GM21825 (cell line): ENCODE data around the gene EIF4E1B.
"Not testable (repeated sequence)": the region's sequence is repeated elsewhere in the genome, so short reads cannot be mapped to it uniquely, and the experiment has no call there.

Experiments
- ATAC-seq: cut with Tn5 transposase; IDR thresholded peaks from one replicate; pipeline ENCODE4 v1.9.1; 2021; ENCODE audit warnings: mild to moderate bottlenecking, moderate library complexity; ENCODE audit not compliant: unreplicated experiment

Gene EIF4E1B, protein sequence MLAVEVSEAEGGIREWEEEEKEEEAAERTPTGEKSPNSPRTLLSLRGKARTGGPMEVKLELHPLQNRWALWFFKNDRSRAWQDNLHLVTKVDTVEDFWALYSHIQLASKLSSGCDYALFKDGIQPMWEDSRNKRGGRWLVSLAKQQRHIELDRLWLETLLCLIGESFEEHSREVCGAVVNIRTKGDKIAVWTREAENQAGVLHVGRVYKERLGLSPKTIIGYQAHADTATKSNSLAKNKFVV

DNA sequence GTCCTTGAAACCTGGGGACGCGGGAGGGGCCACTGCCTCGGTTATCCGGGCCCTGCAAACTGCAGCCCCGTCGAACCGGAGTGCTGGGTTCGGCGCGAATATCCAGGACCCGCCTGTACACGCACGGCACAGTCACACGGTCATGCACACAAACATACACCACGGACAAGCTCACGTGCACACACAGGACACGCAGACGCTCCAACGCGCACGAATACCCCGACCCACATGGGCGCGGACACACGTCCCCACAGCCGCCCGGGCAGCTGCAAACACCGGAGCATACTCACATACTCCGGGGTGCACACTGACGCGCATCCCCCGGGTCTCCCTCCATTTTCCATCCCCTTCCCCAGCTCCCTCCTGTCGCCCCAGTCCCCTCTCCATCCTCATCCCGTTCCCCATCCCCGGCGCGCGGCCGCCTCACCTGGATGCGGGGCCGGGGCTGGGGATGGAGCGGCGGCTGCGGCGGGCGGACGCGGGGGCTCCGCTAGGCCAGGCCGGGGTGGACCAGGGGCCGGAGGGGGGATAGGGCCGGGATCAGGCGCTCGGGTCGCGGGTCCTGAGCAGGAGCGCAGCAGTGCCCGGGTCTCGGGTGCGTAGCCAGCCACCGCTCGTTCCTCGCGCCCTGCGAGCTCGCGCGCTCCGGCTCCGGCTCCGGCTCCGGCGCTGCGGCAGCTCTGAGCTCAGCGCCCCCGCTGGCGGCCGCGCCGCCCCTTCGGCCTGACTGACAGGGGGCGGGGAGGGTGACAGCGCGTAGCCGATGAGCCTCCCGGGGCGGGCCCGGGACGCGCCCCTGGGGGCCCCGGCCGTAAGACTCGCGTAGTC lies at the start of gene EIF4E1B, which contains the start of gene SNCB:
EIF4E1B (plus strand) TSS at position 823 of the 828 bp plus-strand sequence. CDS start 12,113 bp downstream, outside the sequence.
SNCB (minus strand) TSS at position 682 of the 828 bp plus-strand sequence. CDS start 880 bp downstream, outside the sequence.
- ATAC-seq = peak; percentile 58

GRCh38 chr5:176581361-176581760 lies 49.1 kb upstream of the EIF4E1B start:
- no peak for ATAC-seq

DNA sequence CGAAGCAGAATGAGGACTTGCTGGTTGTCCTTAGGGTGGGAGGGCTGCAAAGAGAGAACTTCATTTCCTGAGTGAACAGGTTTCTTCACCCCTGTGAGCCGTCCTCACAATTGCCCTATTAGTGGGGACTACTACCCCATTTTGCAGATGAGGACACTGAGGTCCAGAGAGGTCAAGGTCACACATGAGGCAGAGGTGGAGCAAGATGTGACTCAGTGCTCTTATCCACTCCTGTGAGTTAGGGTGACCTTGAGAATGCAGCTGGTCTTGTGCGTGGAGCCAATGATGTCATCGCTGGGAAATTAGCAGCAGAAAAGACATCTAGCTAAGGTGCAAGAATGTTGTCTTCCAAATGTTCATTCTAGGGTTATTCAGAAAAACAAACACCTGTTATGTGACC lies 47.4 kb upstream of the EIF4E1B start:
- ATAC-seq = no peak

- no peak for ATAC-seq
These were observed 43.1 kb upstream of the EIF4E1B start for GRCh38 chr5:176587398-176587797.

- no peak for ATAC-seq
These were observed 42.2 kb upstream of the EIF4E1B start for GRCh38 chr5:176588297-176588696.

DNA sequence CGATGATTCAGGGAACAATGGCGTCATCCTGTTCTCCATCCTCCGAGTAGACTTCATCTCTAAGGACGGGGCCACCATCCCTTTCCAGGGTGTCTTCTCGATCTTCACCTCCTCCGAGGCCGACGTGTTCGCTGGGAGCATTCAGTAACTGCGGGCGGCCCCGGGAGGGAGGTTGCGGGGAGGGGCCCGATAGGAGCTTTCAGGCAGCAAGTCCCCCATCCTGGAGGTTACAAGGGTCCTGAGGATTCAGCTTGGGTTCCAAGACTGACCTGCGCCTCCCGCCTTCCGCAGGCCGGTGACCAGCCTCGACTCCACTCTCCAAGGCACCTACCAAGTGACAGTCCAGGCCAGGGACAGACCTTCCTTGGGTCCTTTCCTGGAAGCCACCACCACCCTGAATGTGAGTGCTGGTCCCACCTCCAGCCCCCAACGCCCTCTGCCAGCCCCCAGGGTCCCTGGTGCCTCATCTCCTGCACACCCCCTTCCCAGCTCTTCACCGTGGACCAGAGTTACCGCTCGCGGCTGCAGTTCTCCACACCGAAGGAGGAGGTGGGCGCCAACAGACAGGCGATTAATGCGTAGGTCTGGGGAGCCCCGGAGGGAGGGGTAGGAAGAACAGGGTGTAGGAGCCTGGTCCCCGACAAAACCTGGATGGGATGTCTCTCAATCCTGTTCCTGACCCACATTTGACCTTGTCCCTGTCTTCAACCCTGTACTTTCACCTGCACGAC lies 41.3 kb upstream of the EIF4E1B start:
- no peak for ATAC-seq

DNA sequence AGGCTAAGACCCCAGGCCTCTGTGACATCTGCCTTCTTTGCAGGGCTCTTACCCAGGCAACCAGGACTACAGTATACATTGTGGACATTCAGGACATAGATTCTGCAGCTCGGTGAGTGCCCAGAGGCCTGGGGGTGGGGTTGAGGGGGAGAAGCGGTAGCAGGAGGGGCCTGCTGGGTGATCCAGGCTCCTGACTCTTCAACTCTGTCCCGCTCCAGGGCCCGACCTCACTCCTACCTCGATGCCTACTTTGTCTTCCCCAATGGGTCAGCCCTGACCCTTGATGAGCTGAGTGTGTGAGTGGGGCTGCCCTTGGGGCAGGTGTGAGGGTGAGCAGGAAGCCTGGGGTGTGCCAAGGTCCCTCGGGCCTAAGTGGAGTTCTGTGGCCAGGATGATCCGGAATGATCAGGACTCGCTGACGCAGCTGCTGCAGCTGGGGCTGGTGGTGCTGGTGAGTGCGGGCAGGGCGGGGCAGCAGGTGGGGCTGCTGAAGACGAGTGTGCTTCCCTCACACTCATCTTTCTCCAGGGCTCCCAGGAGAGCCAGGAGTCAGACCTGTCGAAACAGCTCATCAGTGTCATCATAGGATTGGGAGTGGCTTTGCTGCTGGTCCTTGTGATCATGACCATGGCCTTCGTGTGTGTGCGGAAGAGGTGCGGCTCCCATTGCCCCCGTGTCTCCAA lies 40.3 kb upstream of the EIF4E1B start:
- ATAC-seq = no peak

DNA sequence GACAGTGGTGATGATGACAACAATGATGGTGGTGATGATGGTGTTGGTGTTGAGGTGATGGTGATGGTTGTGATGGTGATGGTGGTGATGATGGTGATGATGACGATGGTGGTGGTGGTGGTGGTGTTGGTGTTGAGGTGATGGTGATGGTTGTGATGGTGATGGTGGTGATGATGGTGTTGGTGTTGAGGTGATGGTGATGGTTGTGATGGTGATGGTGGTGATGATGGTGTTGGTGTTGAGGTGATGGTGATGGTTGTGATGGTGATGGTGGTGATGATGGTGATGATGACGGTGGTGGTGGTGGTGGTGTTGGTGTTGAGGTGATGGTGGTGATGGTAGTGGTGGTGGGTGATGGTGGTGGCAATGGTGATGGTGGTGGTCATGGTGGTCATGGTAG lies 38.8 kb upstream of the EIF4E1B start:
- ATAC-seq = not testable (repeated sequence)

DNA sequence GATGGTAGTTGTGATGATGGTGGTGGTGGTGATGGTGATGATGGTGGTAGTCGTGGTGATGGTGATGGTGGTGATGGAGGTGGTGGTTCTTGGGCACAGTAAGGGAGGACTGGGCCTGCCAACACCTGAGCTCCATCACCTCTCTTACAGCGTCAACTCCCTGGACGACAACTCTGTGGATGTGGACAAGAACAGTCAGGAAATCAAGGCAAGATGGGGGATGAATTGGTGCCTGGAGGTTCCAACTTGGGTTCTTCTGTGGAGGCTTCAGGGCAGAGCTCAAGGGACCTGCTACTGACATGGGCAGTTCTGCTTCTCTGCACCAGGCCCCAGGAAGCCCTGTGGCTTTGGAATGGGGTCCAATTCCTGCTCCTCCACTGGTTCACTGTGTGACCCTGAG lies 37.9 kb upstream of the EIF4E1B start:
- ATAC-seq = no peak

GRCh38 chr5:176593273-176593869 lies 37.1 kb upstream of the EIF4E1B start:
- ATAC-seq = no peak

DNA sequence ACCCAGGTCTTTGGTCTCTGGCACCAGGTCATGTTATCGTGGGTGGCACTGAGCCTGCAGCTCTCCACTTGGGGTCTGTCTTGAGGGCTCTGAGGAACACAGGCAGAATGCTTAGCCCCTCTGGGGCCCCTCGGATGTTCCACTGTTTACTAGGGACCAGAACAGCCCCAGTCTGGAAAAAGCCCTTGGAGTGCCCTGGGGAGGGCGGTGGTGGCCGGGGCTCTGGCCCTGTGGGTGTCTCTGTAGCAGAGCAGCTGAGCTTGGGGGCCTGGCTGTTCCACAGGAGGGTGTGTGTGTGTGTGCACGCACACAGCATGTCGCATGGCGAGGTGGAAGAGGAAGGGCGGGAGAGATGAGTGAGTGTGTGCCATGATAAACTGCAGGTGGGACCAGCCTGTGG lies 35.9 kb upstream of the EIF4E1B start:
- no peak for ATAC-seq

DNA sequence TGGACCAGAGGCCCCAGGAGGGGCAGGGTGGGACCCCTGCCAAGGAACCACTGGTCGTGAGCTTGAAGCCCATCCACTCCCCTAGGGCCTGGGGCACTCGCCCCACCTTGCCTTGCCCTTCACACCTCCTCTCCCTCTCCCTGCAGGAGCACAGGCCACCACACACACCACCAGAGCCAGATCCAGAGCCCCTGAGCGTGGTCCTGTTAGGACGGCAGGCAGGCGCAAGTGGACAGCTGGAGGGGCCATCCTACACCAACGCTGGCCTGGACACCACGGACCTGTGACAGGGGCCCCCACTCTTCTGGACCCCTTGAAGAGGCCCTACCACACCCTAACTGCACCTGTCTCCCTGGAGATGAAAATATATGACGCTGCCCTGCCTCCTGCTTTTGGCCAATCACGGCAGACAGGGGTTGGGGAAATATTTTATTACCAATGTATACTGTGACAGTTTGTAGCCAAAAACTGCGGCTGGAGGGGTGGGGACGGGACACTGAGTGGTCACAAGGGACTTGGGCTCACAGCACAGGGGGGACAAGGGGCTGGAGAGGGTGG lies 35.0 kb upstream of the EIF4E1B start:
- ATAC-seq = no peak

DNA sequence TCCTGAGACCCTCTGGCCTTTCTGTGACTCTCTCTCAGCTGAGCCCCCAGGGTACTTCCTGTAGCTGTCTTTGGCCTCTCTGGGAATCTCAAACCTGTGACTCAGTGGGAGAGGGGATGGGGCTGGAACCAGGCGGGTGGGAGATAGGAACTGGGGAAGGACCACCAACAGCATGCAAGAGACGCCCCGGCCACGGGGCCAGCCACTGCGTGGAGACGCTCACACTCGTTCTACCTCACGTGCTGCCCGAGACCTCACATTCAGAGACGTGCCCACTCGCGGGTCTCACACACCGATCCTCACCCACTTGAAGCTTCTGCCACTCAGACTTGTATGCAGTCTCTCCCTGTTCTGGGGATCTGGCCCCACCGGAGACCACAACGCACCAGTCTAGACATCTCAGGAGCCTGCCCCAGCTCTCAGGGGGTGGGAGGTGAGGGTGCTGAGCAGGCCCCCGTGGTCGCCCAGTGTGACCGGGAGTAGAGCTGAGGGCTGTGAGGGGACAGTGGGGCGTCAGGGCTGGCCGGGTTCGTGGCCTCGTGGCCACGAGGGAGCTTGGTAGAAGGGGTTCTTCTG lies 34.3 kb upstream of the EIF4E1B start:
- no peak for ATAC-seq

DNA sequence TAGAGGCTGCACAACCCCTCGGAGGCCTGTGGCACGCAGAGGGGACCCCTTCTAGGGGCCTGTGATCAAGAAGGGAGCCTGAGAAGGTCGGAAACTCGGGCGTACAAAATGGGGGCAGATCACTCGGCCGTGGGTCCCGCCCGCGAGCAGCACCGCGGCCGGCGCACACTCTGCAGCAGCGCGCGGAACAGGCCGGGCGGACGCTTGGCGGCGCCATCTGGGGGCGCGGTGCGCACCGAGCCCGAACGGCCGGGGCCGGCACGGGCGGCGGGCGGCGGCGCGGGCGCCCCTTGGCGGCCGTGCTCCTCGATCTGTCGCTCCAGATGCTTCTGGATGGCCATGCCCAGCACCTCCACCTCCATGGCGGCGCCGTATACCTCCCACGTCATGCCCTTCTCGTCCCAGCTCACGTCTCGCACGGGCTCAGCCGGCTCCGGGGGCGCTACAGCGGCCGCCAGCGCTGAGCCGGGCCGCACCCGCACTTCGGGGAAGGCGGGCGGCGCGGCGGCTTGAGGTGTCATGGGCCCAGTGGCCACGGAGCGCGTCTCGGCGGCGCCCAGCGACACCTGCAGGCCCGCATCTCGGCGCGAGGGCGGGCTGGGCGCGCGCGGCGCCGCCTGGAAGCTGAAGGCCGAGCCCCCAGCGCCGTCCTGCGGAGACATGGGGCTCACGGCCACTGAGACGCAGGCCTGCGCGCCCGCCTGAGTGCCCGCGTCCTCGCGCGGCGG lies 33.6 kb upstream of the EIF4E1B start:
- ATAC-seq = peak; percentile 73

GRCh38 chr5:176597417-176598389 lies 32.8 kb upstream of the EIF4E1B start:
- no peak for ATAC-seq

DNA sequence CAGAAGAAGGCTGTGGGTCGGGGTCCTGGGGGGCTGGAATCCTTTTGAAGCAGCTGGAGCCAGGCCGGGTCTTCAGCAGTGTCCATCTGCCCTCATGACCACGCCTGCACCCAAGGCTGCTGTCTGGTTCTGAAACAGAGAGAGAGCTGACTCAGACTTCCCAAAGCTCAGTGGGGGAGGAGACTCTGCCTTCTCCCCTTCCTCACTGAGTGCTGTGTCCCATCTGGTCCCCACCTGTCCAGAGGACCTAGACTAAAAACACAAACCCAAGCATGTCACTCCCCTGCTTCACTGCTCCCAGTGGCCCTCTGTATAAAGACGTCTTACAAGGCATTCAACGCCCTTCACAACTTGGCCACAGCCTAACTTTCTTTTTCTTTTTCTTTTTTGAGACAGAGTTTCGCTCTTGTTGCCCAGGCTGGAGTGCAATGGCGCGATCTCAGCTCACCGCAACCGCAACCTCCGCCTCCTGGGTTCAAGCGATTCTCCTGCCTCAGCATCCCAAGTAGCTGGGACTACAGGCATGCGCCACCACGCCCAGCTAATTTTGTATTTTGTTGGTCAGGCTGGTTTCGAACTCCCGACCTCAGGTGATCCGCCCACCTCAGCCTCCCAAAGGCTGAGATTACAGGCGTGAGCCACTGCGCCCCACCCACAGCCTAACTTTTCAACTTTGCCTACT lies 30.6 kb upstream of the EIF4E1B start:
- ATAC-seq = not testable (repeated sequence)

GRCh38 chr5:176601901-176602482 lies 28.5 kb upstream of the EIF4E1B start:
- ATAC-seq = no peak
